ENCODE data around the gene ZNG1A.
"Not testable (repeated sequence)": the region's sequence is repeated elsewhere in the genome, so short reads cannot be mapped to it uniquely, and the experiment has no call there.

Gene ZNG1A

GRCh38 chr9:178970-179383 is at the start of gene ZNG1A:
ZNG1A (minus strand) TSS chr9:179056; CDS start chr9:178969, 87 bp downstream.
- peak; percentile 0 for DNase-seq (ENCODE audit: low read depth, low spot score)

- DNase-seq (ENCODE audit: low read depth, low spot score): no peak
Measured at GRCh38 chr9:227860-228259, 49.0 kb upstream of the ZNG1A start.

GRCh38 chr9:224582-225520 is 46.0 kb upstream of the ZNG1A start:
- DNase-seq (ENCODE audit: low read depth, low spot score): no peak

- no peak for DNase-seq (ENCODE audit: low read depth, low spot score)
Measured at GRCh38 chr9:224026-224425, 45.2 kb upstream of the ZNG1A start.

- DNase-seq (ENCODE audit: low read depth, low spot score): no peak
Measured at GRCh38 chr9:223152-223551, 44.3 kb upstream of the ZNG1A start.

- no peak for DNase-seq (ENCODE audit: low read depth, low spot score)
Measured at GRCh38 chr9:221989-222776, 43.3 kb upstream of the ZNG1A start.

- DNase-seq (ENCODE audit: low read depth, low spot score): no peak
Measured at GRCh38 chr9:219670-220365, 41.0 kb upstream of the ZNG1A start.

- not testable (repeated sequence) for DNase-seq (ENCODE audit: low read depth, low spot score)
Measured at GRCh38 chr9:219036-219435, 40.2 kb upstream of the ZNG1A start.

GRCh38 chr9:217950-218349 is 39.1 kb upstream of the ZNG1A start:
- DNase-seq (ENCODE audit: low read depth, low spot score): no peak

- DNase-seq (ENCODE audit: low read depth, low spot score): no peak
Measured at GRCh38 chr9:216866-217265, 38.0 kb upstream of the ZNG1A start.

- no peak for DNase-seq (ENCODE audit: low read depth, low spot score)
Measured at GRCh38 chr9:215631-216155, 36.8 kb upstream of the ZNG1A start.

GRCh38 chr9:214648-215493 is 36.0 kb upstream of the ZNG1A start, which contains the start of gene DOCK8:
DOCK8 (plus strand) TSS chr9:214865; CDS start chr9:214977, 112 bp downstream.
- DNase-seq (ENCODE audit: low read depth, low spot score): no peak

- DNase-seq (ENCODE audit: low read depth, low spot score): no peak
Measured at GRCh38 chr9:214351-214647, 35.4 kb upstream of the ZNG1A start.

- DNase-seq (ENCODE audit: low read depth, low spot score): not testable (repeated sequence)
Measured at GRCh38 chr9:213901-214300, 35.0 kb upstream of the ZNG1A start.

- DNase-seq (ENCODE audit: low read depth, low spot score): no peak
Measured at GRCh38 chr9:212297-212696, 33.4 kb upstream of the ZNG1A start.

GRCh38 chr9:211557-211956 is 32.7 kb upstream of the ZNG1A start:
- no peak for DNase-seq (ENCODE audit: low read depth, low spot score)

- DNase-seq (ENCODE audit: low read depth, low spot score): no peak
Measured at GRCh38 chr9:211036-211435, 32.2 kb upstream of the ZNG1A start.

GRCh38 chr9:209143-209758 is 30.4 kb upstream of the ZNG1A start:
- DNase-seq (ENCODE audit: low read depth, low spot score): no peak

- DNase-seq (ENCODE audit: low read depth, low spot score): no peak
Measured at GRCh38 chr9:206481-206880, 27.6 kb upstream of the ZNG1A start.

- not testable (repeated sequence) for DNase-seq (ENCODE audit: low read depth, low spot score)
Measured at GRCh38 chr9:199601-200000, 20.7 kb upstream of the ZNG1A start.
